ENCODE measurements around the gene HDAC6. TPM values are rescaled to one million over a fixed set of nuclear protein-coding genes. Genes with fewer than 3 reads are reported as not detected.

Gene HDAC6
- total and polyA plus RNA-seq, 10 of the 15 experiments (the other 5 are each of a cell fraction or from before 2014, with no cell fraction given) = 8.3 to 47.0 (median 34.1) TPM

DNA sequence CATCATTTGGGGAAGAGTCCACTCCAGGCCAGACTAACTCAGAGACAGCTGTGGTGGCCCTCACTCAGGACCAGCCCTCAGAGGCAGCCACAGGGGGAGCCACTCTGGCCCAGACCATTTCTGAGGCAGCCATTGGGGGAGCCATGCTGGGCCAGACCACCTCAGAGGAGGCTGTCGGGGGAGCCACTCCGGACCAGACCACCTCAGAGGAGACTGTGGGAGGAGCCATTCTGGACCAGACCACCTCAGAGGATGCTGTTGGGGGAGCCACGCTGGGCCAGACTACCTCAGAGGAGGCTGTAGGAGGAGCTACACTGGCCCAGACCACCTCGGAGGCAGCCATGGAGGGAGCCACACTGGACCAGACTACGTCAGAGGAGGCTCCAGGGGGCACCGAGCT, 21.2 kb downstream of the HDAC6 start (continued):
- no peak for TF ChIP-seq SIX5 (IDR thresholded peaks at IDR 0.05; ENCODE audit: low read depth, low read length, severe bottlenecking)
- no peak for TF ChIP-seq DPF2 (IDR thresholded peaks at IDR 0.05)
- no peak for TF ChIP-seq FOXK2 (IDR thresholded peaks at IDR 0.05)
- no peak for TF ChIP-seq JUNB (IDR thresholded peaks at IDR 0.05)

GRCh38 chrX:48824066-48824465, 22.2 kb downstream of the HDAC6 start:
- ChIA-PET RAD21 (ENCODE audit: unreplicated experiment) (no interaction called here), SMC1A (ENCODE audit: uncharacterized antibody, unreplicated experiment) (no interaction called here), POLR2A (no interaction called here), CTCF (interaction anchor here (0.8 kb wide), 1 partner anchor 63 kb away, joined by 3 read pairs; no protein-coding TSS in a partner anchor)
- H3K4me2 ChIP-seq (ENCODE audit: control insufficient read depth, insufficient read depth) = no peak overlapping the region
- in situ Hi-C loops (cut with MboI) = loop anchor here (10.0 kb wide), 1 partner anchor 49 kb away; no protein-coding TSS in a partner anchor
- no peak overlapping the region for H3K4me3 ChIP-seq
- no peak for ATAC-seq
- no peaks in the 10 kb centered on the region for H3K4me1 ChIP-seq (ENCODE audit: control insufficient read depth, insufficient read depth, low read length)
- H2AFZ ChIP-seq (ENCODE audit: control insufficient read depth, low read depth, low read length) = no peak overlapping the region
- no peak overlapping the region for H3K27ac ChIP-seq (ENCODE audit: control insufficient read depth, insufficient read depth)
- no peak for FAIRE-seq
- 0 out of 4 replicates have a peak, but pooled peaks cover 0 to 2% of the 10 kb centered on the region in 2 experiments for H3K27me3 ChIP-seq (replicated peaks in 1 of 2; ENCODE audit: control insufficient read depth in 2 of 2, insufficient read depth in 2 of 2, low read length in 1 of 2)
- WGBS (ENCODE audit: insufficient coverage, insufficient replicate concordance, low lambda C conversion rate, missing lambda C conversion rate) = 57% methylated on average over 8 of the region's 8 CpGs
- no peaks in the 10 kb centered on the region for H3K36me3 ChIP-seq (ENCODE audit: control insufficient read depth in 2 of 2, insufficient read depth in 2 of 2, low read length in 1 of 2)
- BruUV-seq (replicated peaks) = no TSS peak
- no peaks in the 10 kb centered on the region for H3K79me2 ChIP-seq (ENCODE audit: control insufficient read depth, insufficient read depth, low read length)
- H3K9ac ChIP-seq (ENCODE audit: control insufficient read depth, insufficient read depth, low read length) = no peak overlapping the region
- intact Hi-C loops (cut with micrococcal nuclease; ENCODE audit: unreplicated experiment) = no loop called here
- no peaks in the 10 kb centered on the region; the same call in 2 of the 3 replicates for H3K9me3 ChIP-seq (replicated peaks; ENCODE audit: control insufficient read depth, insufficient read depth, low read length)
- no peak for DNase-seq (ENCODE audit: low read depth, low spot score)
- no peaks in the 10 kb centered on the region for H4K20me1 ChIP-seq (ENCODE audit: control insufficient read depth, insufficient read depth)
- TF ChIP-seq ZBTB40 (IDR thresholded peaks at IDR 0.05; ENCODE audit: borderline replicate concordance) = no peak
- no peak for TF ChIP-seq WRNIP1 (IDR thresholded peaks at IDR 0.05; ENCODE audit: borderline replicate concordance, low read depth, low read length)
- no peak for TF ChIP-seq ATF7 (IDR thresholded peaks at IDR 0.05; ENCODE audit: low read depth)
- TF ChIP-seq KDM1A (IDR thresholded peaks at IDR 0.05; ENCODE audit: borderline replicate concordance) = no peak
- TF ChIP-seq, protein P1, sequence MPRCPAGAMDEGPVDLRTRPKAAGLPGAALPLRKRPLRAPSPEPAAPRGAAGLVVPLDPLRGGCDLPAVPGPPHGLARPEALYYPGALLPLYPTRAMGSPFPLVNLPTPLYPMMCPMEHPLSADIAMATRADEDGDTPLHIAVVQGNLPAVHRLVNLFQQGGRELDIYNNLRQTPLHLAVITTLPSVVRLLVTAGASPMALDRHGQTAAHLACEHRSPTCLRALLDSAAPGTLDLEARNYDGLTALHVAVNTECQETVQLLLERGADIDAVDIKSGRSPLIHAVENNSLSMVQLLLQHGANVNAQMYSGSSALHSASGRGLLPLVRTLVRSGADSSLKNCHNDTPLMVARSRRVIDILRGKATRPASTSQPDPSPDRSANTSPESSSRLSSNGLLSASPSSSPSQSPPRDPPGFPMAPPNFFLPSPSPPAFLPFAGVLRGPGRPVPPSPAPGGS (IDR thresholded peaks at IDR 0.05; ENCODE audit: borderline replicate concordance, insufficient read depth, low read depth, low read length, poor library complexity, severe bottlenecking) = no peak
- TF ChIP-seq SP1 (IDR thresholded peaks at IDR 0.05; ENCODE audit: low read depth, low read length) = no peak
- no peak for TF ChIP-seq SKIL (IDR thresholded peaks at IDR 0.05; ENCODE audit: low read depth, poor library complexity, severe bottlenecking)
- TF ChIP-seq STAT3 (IDR thresholded peaks at IDR 0.05; ENCODE audit: low read depth, low read length) = no peak
- TF ChIP-seq CBFB (IDR thresholded peaks at IDR 0.05; ENCODE audit: low read depth) = no peak
